Limb (tissue), 2 donors: ENCODE data around the gene TGFBR2.

Experiments used
- DNase-seq, 2 donors: peaks; one replicate each; pipeline ENCODE4 v3.0.0-alpha.2; 2016; ENCODE audit errors: extremely low spot score in 2 of 2

Gene TGFBR2

DNA sequence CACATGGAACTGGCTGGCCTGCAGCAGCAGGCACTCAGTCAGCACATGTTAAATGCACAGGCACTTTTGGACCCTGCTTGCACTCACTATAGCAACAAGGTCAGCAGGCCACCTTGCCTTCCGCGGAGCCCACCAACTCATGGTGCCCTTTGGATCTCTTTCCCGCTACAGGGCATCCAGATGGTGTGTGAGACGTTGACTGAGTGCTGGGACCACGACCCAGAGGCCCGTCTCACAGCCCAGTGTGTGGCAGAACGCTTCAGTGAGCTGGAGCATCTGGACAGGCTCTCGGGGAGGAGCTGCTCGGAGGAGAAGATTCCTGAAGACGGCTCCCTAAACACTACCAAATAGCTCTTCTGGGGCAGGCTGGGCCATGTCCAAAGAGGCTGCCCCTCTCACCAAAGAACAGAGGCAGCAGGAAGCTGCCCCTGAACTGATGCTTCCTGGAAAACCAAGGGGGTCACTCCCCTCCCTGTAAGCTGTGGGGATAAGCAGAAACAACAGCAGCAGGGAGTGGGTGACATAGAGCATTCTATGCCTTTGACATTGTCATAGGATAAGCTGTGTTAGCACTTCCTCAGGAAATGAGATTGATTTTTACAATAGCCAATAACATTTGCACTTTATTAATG lies 85.0 kb downstream of the TGFBR2 start:
- no peak for DNase-seq

DNA sequence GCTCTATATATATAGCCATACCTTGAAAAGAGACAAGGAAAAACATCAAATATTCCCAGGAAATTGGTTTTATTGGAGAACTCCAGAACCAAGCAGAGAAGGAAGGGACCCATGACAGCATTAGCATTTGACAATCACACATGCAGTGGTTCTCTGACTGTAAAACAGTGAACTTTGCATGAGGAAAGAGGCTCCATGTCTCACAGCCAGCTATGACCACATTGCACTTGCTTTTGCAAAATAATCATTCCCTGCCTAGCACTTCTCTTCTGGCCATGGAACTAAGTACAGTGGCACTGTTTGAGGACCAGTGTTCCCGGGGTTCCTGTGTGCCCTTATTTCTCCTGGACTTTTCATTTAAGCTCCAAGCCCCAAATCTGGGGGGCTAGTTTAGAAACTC lies 85.5 kb downstream of the TGFBR2 start:
- no peak for DNase-seq

DNA sequence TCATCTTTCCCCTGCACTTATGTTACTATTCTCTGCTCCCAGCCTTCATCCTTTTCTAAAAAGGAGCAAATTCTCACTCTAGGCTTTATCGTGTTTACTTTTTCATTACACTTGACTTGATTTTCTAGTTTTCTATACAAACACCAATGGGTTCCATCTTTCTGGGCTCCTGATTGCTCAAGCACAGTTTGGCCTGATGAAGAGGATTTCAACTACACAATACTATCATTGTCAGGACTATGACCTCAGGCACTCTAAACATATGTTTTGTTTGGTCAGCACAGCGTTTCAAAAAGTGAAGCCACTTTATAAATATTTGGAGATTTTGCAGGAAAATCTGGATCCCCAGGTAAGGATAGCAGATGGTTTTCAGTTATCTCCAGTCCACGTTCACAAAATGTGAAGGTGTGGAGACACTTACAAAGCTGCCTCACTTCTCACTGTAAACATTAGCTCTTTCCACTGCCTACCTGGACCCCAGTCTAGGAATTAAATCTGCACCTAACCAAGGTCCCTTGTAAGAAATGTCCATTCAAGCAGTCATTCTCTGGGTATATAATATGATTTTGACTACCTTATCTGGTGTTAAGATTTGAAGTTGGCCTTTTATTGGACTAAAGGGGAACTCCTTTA lies 86.2 kb downstream of the TGFBR2 start:
- no peak for DNase-seq

DNA sequence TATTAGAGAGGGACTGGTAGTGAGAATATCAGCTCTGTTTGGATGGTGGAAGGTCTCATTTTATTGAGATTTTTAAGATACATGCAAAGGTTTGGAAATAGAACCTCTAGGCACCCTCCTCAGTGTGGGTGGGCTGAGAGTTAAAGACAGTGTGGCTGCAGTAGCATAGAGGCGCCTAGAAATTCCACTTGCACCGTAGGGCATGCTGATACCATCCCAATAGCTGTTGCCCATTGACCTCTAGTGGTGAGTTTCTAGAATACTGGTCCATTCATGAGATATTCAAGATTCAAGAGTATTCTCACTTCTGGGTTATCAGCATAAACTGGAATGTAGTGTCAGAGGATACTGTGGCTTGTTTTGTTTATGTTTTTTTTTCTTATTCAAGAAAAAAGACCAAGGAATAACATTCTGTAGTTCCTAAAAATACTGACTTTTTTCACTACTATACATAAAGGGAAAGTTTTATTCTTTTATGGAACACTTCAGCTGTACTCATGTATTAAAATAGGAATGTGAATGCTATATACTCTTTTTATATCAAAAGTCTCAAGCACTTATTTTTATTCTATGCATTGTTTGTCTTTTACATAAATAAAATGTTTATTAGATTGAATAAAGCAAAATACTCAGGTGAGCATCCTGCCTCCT lies 87.2 kb downstream of the TGFBR2 start:
- peak; percentile 51 to 75 for DNase-seq

DNA sequence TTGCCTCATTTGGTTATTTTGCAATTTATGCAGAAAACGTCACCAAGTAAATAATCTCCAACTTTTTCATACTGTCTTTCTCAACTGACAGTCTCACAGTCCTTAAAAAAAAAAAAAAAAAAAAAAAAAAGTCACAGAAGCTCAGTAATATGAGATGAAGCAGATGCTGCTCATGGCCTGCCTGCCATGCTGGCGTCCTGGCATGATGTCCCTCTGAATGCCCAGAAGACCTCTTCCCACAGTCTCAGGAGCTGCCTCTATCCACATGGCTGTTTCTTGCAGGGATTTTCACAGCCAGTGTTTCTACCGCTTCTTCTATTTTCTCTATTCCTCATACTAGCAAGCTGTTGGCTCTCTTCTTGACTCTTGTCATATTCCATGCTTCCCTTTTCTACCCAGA lies 87.7 kb downstream of the TGFBR2 start:
- no peak for DNase-seq

DNA sequence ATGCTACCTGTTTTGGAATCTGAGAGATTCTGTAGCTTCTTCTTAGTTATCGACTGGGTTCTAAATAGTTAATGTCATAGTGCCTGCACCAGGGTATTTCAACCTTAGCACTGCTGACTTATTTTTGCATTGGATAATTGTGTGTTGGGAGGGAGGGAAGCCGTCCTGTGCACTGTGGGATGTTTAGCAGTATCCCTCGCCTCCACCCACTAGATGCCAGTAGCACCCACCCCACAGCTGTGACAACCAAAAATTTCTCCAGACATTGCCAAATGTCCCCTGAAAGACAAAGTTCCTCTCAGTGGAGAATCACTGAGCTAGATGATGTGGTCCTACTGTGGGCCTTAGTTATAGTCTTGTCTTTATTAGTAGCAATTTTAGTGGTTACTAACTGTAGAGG lies 88.3 kb downstream of the TGFBR2 start:
- DNase-seq = no peak

DNA sequence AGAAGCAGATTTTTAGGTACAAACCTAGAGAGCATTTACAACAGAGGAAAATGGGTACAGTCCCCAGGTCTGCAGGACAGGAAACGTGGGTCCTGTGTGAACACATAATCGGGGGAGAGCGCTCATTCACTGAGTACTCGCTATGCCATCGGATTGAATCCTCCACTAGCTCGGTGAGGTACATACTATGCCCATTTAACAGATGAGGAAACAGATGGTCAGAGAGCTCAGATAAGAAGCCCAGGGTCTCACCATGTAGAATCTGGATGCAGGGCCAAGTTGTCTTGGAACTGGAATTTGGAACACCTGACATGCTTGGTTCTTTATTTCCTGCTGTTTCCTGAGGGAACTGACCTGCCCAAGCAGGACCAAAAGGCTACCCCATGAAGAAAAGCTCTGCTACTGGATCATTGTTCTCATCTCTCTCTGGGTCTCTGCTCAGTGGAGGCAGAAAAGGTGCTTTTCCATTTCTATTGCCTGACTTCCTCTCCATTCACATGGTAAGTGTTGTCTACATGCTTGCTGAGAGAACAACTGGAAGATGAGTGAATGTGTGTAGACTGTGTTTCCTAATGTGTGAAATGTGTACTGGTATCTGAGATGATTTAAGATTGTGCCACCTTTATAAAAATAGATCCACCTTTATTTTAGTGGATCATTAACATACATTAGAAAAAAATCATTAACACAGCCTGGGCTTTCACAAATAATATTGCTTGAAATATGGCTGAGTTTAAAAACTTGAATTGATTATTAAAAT lies 89.1 kb downstream of the TGFBR2 start:
- no peak for DNase-seq

DNA sequence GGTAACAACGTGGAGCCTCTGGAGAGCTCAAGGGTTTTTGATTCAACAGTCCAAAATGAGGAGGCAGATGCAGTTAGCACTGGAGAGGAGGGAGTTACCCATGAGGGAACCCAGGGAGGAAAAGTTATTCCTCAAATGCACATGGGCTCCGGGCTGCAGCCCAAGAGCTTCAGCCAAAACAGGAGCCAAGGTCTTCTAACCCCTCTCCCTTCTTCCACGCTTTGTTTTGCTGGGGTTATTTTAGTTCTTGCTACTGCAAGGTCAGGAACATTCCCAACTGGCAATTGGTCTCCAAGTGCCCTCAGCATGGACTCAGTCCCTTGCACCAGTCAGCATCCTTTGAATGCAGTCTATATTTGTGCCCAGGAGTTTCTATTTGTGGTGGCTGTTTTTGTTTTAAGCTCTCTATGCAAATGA lies 90.0 kb downstream of the TGFBR2 start:
- DNase-seq = no peak

DNA sequence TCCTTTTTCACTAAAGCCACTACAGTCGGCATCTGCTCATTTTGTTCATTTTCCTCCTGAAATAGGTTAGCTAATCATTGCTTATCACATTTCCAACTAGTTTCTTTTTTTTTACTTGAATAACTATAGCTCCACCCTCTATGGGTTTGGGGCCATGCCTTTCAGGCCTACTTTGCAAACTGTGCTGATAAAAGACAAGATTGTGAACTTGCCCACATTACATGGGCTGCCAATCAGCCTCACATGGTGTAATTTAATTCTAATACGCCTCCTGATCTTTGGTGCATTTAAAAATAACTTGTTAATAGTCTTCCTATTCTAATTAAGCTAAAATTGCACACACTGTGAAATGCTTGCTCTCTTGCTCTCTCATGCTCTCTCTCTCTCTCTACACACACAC lies 90.5 kb downstream of the TGFBR2 start:
- DNase-seq = no peak

DNA sequence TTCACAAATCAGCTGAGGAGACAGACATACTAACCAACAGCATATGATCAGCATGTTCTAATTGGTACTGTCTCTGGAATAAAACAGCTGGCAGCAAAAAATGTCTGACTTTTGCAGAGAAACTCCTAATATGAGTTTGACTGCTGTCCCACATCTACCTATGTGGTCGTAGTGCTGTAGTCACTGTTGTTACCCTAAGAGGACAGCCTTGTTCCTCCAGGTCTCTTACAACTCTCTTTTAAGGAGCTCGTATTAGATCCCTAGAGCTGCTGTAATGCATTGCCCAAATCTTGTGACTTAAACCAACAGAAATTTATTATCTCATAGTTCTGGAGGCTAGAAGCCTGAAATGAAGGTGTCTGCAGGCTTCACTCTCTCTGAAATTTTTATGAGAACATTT lies 92.1 kb downstream of the TGFBR2 start:
- DNase-seq = no peak

DNA sequence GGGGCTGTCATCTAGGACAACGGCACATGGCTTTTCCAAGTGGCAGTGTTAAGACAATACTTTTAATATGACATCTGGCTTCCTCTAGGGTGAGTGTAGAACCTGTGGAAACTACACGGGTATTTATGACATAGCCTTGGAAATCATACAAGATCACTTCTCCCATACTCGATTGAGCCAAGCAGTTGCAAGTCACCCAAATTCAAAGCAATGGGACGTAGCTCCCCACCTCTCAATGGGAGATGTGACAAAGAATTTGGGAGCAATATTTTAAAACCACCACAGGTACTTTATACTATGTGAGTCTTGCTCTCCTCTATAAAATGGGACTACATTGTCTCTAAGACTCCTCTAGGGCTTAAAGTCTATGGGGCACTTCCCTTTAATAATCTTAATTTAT lies 93.5 kb downstream of the TGFBR2 start:
- no peak for DNase-seq

DNA sequence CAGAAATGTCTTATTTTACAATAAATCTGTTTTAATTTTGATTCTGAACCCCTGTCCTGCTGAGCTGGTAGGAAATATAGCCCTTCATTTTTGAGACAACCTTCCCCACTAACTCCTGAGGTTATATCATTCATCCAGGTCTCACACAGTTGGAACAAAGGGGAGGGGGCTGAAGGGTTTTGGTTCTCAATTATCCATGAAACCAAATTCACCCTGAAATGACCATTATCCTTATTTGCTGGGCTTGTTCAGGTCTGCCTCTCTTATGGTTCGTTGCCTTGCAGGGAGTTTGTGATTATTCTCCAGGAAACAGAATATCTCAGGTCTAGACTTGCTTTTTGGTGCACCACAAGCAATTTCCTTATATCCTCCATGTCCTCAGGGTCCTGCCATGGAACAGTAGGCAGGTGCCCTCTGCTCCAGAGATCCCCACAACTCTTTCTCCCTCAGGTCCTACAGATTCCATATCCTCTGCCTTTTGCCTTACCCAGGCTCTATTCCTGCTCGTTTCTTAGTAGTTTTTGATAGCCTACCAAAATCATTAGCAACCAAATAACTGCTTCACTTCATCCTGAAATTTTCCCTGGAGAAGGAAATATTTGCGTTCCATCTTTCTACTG lies 94.4 kb downstream of the TGFBR2 start:
- DNase-seq = no peak

DNA sequence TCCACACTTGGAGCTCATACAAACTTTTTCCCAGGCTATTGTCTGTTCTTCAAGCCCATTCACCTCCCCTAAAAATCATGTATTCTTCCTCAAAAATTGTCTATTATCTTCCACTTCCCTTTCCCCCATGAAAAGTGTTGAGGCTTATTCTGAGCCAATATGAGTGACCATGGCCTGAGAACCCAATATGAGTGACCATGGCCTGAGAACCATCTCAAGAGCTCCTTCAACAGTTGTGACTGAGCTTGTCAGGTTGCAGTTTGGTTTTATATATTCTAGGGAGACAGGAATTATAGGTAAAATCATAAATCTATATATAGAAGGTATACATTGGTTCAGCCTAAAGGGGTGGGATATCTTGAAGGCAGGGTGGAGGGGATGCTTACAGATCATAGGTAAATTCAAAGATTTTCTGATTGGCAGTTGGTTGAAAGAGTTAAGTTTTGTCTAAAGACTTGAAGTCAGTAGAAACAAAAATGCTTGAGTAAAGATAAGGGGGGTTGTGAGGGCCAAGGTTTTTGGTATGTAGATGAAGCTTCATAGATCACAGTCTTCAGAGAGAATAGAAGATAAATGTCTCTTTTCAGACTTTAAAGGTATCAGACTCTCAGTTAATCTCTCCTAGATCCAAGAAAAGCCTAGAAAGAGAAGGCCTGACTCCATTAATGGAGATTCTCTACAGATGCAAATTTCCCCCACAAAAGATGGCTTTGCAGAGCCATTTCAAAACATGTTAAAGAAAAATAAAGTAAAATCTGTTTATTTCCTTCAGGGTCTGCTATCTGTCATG lies 95.8 kb downstream of the TGFBR2 start:
- DNase-seq = no peak

DNA sequence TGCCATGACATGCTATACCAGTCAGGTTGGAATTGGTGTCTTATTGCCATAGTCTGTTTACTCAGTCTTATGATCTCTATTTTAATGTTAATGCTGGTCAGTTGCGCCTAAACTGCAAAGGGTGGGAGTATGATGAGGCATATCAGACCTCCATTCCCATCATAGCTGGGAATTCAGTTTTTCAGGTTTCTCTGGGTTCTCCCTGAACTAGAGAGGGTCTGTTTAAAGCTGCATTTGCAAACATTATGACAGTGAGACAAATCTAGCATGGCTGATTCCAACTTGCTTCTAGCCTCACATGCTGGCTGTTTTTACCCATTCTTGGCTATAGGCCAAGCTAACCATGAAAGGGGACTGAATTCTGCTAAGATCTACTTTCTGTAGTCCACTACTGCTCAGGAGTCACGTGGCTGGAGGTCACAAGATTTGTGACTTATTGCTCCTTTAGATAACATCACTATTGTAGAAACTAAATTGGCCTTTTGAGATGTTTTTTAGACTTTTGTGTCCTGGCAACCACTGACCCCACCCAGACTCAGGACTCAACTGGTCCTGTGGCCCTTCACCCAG lies 96.5 kb downstream of the TGFBR2 start:
- no peak for DNase-seq

DNA sequence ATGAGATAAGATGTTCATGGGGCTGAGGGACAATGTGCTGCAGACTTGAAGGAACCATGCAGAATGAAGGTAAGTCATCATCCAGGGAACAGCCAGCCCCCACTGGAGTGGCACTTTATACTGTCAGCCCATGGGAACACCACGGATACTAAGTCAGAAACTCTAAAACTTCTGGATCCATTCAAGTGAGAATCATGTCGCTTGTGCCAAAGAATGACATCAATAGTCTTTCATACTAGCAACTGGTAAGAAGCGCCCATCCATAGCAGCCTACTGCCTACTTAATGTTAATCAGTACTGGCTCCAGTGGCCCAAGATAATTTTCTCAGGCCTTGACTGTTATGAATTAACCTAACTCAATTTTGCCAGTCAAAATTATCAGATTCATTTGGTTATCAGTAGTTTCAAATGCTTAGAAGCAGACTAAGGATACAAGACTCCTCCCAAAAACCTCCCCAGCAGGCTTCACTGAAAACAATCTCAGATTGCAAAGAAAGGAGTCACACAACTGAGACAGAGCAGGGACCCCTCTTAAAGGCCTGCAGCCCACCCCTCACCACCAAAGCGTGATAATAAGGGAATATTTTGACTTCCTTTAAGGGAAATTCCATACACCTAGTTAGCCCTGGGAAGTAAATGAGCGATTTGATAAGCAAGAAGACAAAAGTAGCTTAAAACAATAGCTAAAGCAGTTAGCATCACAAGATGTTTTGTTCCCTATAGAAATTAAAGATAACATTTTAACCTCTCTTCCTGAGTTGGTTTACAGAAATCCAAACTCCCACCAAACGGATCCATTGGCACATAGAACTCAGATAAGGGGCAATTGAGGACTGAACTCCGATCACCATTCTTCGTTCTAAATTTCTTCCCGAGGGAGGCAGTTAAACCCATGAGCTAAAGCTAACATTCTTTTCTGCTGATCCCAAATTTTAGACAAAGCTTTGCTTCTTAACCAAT lies 98.8 kb downstream of the TGFBR2 start:
- no peak for DNase-seq

DNA sequence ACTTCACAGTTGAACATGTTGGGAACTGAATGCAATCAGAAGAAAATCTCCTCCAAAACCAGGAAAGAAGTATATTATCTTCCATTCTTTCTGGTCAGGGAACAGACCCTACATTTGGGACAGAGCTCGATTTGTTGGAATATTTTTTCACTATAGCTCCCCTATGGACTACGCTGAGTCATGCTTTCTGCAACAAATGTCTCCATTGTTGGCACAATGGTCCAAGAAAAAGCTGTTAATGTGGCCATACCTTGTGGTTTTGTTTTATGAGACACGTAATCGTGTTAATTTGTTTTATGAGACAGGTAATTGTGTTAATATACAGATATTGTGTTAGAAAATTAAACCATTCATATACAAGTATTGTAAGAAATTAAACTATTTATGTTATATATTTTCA lies 101.4 kb downstream of the TGFBR2 start:
- DNase-seq = no peak

DNA sequence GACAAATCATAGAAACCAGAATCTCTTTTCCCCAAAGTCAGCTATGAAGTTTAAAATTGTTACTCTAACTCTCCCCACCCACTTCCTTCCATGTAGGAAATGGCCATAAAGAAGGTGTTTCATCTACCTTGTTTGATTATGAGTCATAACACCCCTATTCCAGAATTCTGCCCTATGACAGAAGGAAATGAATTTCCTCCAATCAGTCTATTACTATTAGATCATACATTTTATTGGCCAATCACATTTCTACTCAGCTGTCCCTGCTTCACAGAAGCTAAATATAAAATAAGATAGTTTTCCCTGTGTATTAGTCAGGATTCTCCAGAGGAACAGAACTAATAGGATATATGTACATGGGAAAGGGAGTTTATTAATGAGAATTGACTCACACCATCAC lies 102.1 kb downstream of the TGFBR2 start:
- no peak for DNase-seq

DNA sequence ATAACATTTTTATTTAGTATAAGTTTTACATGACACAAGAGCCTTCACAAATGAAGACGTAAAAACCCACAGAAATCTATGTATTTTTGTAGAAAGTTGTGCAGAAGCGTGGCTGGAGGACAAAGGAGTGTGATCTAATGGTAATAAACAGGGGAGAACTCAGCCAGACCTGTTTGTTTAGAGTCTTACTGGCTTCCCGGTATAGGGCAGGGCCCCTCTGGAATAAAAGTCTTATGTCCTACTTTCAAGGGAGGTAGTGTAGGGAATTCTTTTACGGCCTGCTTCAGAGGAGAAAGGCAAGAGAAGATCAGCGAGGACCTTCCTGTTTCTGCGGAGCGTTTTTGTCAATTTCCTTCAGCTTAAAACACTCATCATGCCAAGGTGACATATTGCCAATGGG lies 103.6 kb downstream of the TGFBR2 start:
- no peak for DNase-seq

DNA sequence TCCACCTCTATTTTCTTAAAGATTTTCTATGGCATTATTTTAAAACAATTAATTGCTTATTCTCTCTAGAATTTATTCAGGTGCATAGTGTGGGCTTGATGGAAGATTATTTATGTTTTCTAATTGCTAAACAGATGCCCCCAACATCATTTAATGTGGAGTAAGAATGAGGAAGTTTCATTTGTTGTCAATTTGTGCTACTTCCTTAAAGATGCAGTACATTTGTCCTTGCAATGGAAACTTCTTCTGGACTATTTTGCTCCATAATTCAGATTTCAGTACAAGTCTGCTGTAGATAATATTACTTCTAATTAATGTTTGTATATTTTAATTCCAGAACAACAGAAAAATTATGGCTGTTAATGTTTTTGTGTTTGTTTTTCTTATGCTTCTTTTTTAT lies 104.8 kb downstream of the TGFBR2 start:
- no peak for DNase-seq

DNA sequence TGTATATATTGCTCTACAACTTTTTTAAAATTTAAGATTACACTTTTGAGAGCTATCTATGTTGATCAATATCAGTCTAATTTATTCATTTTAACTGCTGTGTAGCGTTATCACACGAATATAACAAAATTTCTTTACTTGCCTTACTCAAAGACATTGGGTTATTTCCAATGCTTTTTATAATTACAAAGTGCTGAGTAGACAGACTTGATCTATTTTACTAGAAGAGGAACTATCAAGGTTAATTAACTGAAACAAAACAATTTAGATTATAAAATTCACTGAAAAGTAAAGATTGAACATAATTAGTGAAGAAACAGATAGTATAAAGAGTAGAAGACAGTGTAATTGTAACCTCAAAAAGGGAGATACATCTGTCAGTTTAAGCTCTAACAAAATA lies 105.5 kb downstream of the TGFBR2 start:
- no peak for DNase-seq
